Prostate gland (tissue), 2 donors: Measurements from ENCODE around the gene POLDIP3.
"Not testable (repeated sequence)": the region's sequence is repeated elsewhere in the genome, so short reads cannot be mapped to it uniquely, and the experiment has no call there.

Experiments used
- CTCF ChIP-seq, 4 experiments: fragments of 200-600 bp in 2 of 4; fragments of 450-650 bp in 2 of 4; sonication (generic) in 2 of 4; IDR thresholded peaks; 1 replicate in 3 of 4; 2 replicates in 1 of 4; pipeline ENCODE4 v1.5.1; 2016 to 2019; ENCODE audit warnings: antibody characterized with exemption in 4 of 4, mild to moderate bottlenecking in 2 of 4, moderate library complexity in 2 of 4
- POLR2A ChIP-seq: fragments of 450-650 bp; IDR thresholded peaks from one replicate; pipeline ENCODE4 v1.6.1; 2016; ENCODE audit warnings: antibody characterized with exemption, mild to moderate bottlenecking
- POLR2AphosphoS5 ChIP-seq: sonication (generic); formaldehyde crosslinking; IDR thresholded peaks from one replicate; pipeline ENCODE4 v1.6.1; 2017; ENCODE audit warnings: antibody characterized with exemption

GRCh38 chr22:42581194-42581761 lies 33.4 kb downstream of the POLDIP3 start:
- TF ChIP-seq CTCF (IDR thresholded peaks at IDR 0.05); POLR2A; POLR2AphosphoS5: not testable (repeated sequence)
